ENCODE measurements around the gene SF3B1. TPM values are rescaled to one million over a fixed set of nuclear protein-coding genes. Genes with fewer than 3 reads are reported as not detected.
A peak's percentile ranks its signal among the peaks of the same experiment; 100 is the strongest.

Gene SF3B1
- polyA plus RNA-seq, 2 of the 4 experiments (the other 2 are of a cell fraction), result 166 to 400 TPM

DNA sequence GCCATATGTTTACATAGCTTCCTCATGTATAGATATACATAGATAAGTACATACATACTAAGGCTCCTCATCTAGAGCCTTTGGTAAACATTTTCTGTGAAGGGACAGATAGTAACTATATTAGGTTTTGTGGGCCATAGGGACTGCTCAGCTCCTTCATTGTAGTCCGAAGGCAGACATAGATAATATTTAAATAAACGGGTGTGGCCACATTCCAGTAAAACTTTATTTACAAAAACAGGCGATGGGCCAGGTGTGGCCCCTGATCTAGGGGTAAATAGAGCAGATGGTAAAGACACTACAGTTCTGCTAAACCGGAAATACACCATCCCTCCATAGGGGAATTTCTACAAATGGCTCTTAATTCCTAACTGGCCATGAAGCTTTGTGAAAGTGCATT, 25.8 kb upstream of the SF3B1 start:
- DNase-seq (ENCODE audit: low read depth in 1 of 2, low spot score in 1 of 2) (no peak), FAIRE-seq (no peak), ATAC-seq (peak in 1 of 2 experiments; percentile 15; a peak in 2 of 6 replicates)
- POLR2A ChIA-PET, result interaction anchor here (1.5 kb wide), 1 partner anchor 26 kb away, joined by 4 read pairs; the partner anchor contains the start of gene SF3B1
- TF ChIP-seq FOSB (CRISPR knock-in tag; IDR thresholded peaks at IDR 0.05), result no peak
- TF ChIP-seq MYC (IDR thresholded peaks at IDR 0.05; ENCODE audit: borderline replicate concordance, low read length), result no peak
- Histone ChIP-seq H3K27ac (peak overlapping the region in 1 of 2 experiments; percentile 49; a peak in 2 of 6 replicates), H3K4me1 (peaks cover 32% of the 10 kb centered on the region), H3K4me3 (no peak overlapping the region), H3K9me3 (no peaks in the 10 kb centered on the region), H3K4me2 (peak overlapping the region; percentile 49)
- CTCF ChIA-PET, result interaction anchor here (1.3 kb wide), 2 partner anchors 14 to 24 kb away, joined by 3 to 4 read pairs; no protein-coding TSS in a partner anchor
- WGBS (ENCODE audit: missing lambda C conversion rate), result 21% methylated on average over 4 of the region's 4 CpGs

DNA sequence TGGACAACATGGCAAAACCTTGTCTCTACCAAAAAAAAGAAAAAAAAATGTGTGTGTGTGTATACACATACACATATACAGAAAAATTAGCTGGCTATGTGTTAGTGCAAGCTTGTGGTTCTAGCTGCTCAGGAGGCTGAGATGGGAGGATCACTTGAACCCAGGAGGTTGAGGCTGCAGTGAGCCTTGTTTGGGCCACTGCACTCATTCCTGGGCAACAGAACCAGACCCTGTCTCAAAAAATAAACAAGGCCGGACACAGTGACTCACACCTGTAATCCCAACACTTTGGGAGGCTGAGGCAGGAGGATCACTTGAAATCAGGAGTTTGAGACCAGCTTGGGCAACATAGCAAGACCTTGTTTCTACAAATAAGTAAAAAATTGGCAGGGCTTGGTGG, 20.6 kb upstream of the SF3B1 start:
- Histone ChIP-seq H3K9me3 (no peaks in the 10 kb centered on the region), H3K4me2 (peak overlapping the region; percentile 83), H3K4me3 (no peak overlapping the region), H3K27ac (no peak overlapping the region), H3K4me1 (peaks cover 37% of the 10 kb centered on the region)
- WGBS (ENCODE audit: missing lambda C conversion rate), result 100% methylated on average over 1 of the region's 1 CpG
- TF ChIP-seq BHLHE40 (IDR thresholded peaks at IDR 0.05; ENCODE audit: low read depth, low read length), result no peak
- no peak for TF ChIP-seq MYC (IDR thresholded peaks at IDR 0.05; ENCODE audit: borderline replicate concordance, low read length)
- no peak for TF ChIP-seq RFX5 (IDR thresholded peaks at IDR 0.05)
- TF ChIP-seq MAZ (IDR thresholded peaks at IDR 0.05; ENCODE audit: borderline replicate concordance, low read depth, low read length), result no peak
- TF ChIP-seq, protein P1, sequence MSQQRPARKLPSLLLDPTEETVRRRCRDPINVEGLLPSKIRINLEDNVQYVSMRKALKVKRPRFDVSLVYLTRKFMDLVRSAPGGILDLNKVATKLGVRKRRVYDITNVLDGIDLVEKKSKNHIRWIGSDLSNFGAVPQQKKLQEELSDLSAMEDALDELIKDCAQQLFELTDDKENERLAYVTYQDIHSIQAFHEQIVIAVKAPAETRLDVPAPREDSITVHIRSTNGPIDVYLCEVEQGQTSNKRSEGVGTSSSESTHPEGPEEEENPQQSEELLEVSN (IDR thresholded peaks at IDR 0.05; ENCODE audit: borderline replicate concordance, low read depth), result no peak
- TF ChIP-seq RARB (CRISPR knock-in tag; IDR thresholded peaks at IDR 0.05), result no peak
- no peak for TF ChIP-seq EP300 (IDR thresholded peaks at IDR 0.05)
- TF ChIP-seq MAFK (IDR thresholded peaks at IDR 0.05; ENCODE audit: partially characterized antibody), result no peak
- TF ChIP-seq TFCP2L1 (CRISPR knock-in tag; IDR thresholded peaks at IDR 0.05), result no peak
- no peak for TF ChIP-seq RAD21 (conservative IDR thresholded peaks at IDR 0.05 in 1 of 2, IDR thresholded peaks at IDR 0.05 in 1 of 2)
- no peak for TF ChIP-seq FOSB (CRISPR knock-in tag; IDR thresholded peaks at IDR 0.05)
- TF ChIP-seq CHD2 (IDR thresholded peaks at IDR 0.05; ENCODE audit: low read length, partially characterized antibody), result no peak
- TF ChIP-seq NR3C1 (IDR thresholded peaks at IDR 0.05), result no peak
- TF ChIP-seq, protein P2, sequence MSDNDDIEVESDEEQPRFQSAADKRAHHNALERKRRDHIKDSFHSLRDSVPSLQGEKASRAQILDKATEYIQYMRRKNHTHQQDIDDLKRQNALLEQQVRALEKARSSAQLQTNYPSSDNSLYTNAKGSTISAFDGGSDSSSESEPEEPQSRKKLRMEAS (IDR thresholded peaks at IDR 0.05), result no peak
- TF ChIP-seq ZC3H11A (IDR thresholded peaks at IDR 0.05), result no peak
- TF ChIP-seq POLR2A (IDR thresholded peaks at IDR 0.05; ENCODE audit: low read length), result no peak
- TF ChIP-seq, protein P3, sequence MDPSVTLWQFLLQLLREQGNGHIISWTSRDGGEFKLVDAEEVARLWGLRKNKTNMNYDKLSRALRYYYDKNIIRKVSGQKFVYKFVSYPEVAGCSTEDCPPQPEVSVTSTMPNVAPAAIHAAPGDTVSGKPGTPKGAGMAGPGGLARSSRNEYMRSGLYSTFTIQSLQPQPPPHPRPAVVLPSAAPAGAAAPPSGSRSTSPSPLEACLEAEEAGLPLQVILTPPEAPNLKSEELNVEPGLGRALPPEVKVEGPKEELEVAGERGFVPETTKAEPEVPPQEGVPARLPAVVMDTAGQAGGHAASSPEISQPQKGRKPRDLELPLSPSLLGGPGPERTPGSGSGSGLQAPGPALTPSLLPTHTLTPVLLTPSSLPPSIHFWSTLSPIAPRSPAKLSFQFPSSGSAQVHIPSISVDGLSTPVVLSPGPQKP (IDR thresholded peaks at IDR 0.05; ENCODE audit: low read depth, low read length), result no peak
- TF ChIP-seq KDM1A (IDR thresholded peaks at IDR 0.05; ENCODE audit: low read depth), result no peak
- DNase-seq (ENCODE audit: low read depth in 1 of 2, low spot score in 1 of 2), result no peak
- no peak for FAIRE-seq
- no peak for ATAC-seq
- CTCF ChIA-PET, result interaction anchor here (0.6 kb wide), 1 partner anchor 57 kb away, joined by 3 read pairs; no protein-coding TSS in a partner anchor
- POLR2A ChIA-PET, result no interaction called here

DNA sequence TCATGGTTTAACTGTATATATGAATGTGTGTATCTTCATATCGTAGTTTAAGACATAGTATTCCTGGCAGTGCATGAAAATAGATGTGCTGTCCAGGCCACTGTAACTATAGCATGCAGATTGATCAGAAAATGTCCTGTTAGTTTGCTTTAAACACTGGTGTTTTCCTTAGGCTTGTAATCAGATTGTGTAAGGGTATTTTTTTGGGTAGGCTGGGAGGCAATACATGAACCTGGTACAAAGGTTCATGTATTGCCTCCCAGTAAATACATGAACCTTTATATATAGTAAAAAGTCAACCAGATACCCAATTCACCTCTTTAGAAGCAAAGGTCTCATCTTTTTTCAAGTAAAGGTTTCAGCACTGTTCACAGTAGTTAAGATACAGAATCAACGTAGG, 20.1 kb upstream of the SF3B1 start:
- FAIRE-seq (no peak), ATAC-seq (no peak), DNase-seq (ENCODE audit: low read depth in 1 of 2, low spot score in 1 of 2) (no peak)
- WGBS (ENCODE audit: missing lambda C conversion rate), result 89% methylated on average over 2 of the region's 2 CpGs
- peak overlapping the region; percentile 83 for H3K4me3 ChIP-seq
- H3K27ac ChIP-seq, result no peak overlapping the region; a peak in 1 of 6 replicates
- H3K4me2 ChIP-seq, result peak overlapping the region; percentile 83
- POLR2A ChIA-PET, result no interaction called here
- CTCF ChIA-PET, result no interaction called here
- H3K4me1 ChIP-seq, result peaks cover 32% of the 10 kb centered on the region
- no peak for TF ChIP-seq MAZ (IDR thresholded peaks at IDR 0.05; ENCODE audit: borderline replicate concordance, low read depth, low read length)
- TF ChIP-seq HDAC2 (IDR thresholded peaks at IDR 0.05), result no peak
- TF ChIP-seq, protein P3 (IDR thresholded peaks at IDR 0.05; ENCODE audit: low read depth, low read length), result no peak
- TF ChIP-seq RCOR1 (IDR thresholded peaks at IDR 0.05; ENCODE audit: low read depth, low read length), result no peak
- TF ChIP-seq ZFP36 (IDR thresholded peaks at IDR 0.05; ENCODE audit: borderline replicate concordance, partially characterized antibody), result no peak
- TF ChIP-seq NFE2L2 (conservative IDR thresholded peaks at IDR 0.05; ENCODE audit: low read length), result no peak
- no peak for TF ChIP-seq EP300 (IDR thresholded peaks at IDR 0.05)
- TF ChIP-seq HOXB5 (CRISPR knock-in tag; IDR thresholded peaks at IDR 0.05), result no peak
- no peak for TF ChIP-seq CEBPB (IDR thresholded peaks at IDR 0.05)
- TF ChIP-seq JUN (IDR thresholded peaks at IDR 0.05), result no peak
- no peak for TF ChIP-seq JUNB (IDR thresholded peaks at IDR 0.05)
- TF ChIP-seq EHF (CRISPR knock-in tag; IDR thresholded peaks at IDR 0.05), result no peak
- TF ChIP-seq SREBF2 (IDR thresholded peaks at IDR 0.05), result no peak
- no peak for TF ChIP-seq ZC3H11A (IDR thresholded peaks at IDR 0.05)
- no peaks in the 10 kb centered on the region for H3K9me3 ChIP-seq

All from A549 (cell line).